Neural crest cell (in vitro differentiated cells): ENCODE measurements around the gene IGF1R. TPM values are rescaled to one million over a fixed set of nuclear protein-coding genes. Genes with fewer than 3 reads are reported as not detected.

Experiments used
- DNase-seq: peaks from one replicate; pipeline ENCODE4 v3.0.0; 2021; ENCODE audit warnings: low read depth, mixed read lengths, low spot score
- H3K27ac Mint-ChIP-seq: one replicate; pipeline ENCODE4 v1.8.0; 2021; ENCODE audit warnings: mild to moderate bottlenecking, mixed read lengths; ENCODE audit not compliant: unreplicated experiment
- H3K27me3 Mint-ChIP-seq: 2 replicates; pipeline ENCODE4 v1.8.0; 2021; ENCODE audit warnings: low read depth, mild to moderate bottlenecking, mixed read lengths
- H3K36me3 Mint-ChIP-seq: 2 replicates; pipeline ENCODE4 v1.8.0; 2021; ENCODE audit warnings: low read depth, mild to moderate bottlenecking, mixed read lengths
- H3K4me1 Mint-ChIP-seq: 2 replicates; pipeline ENCODE4 v1.8.0; 2021; ENCODE audit warnings: mixed read lengths
- H3K4me3 Mint-ChIP-seq: one replicate; pipeline ENCODE4 v1.8.0; 2021; ENCODE audit warnings: mild to moderate bottlenecking, mixed read lengths
- H3K9me3 Mint-ChIP-seq: 2 replicates; pipeline ENCODE4 v1.8.0; 2021; ENCODE audit warnings: mixed read lengths
- CTCF ChIP-seq: fragments of 200-600 bp; sonication (generic); conservative IDR thresholded peaks from 2 replicates; pipeline ENCODE4 v1.5.0; 2021; ENCODE audit warnings: antibody characterized with exemption, mild to moderate bottlenecking
- total RNA-seq: library from RNA; stranded (reverse); gene quantifications from 2 replicates; pipeline ENCODE4 v1.2.1, GENCODE V29; 2021

Gene IGF1R
- total RNA-seq, 1 donor from 2014 or later = 67.6 TPM

- no peak for TF ChIP-seq CTCF
- no peaks in the 10 kb centered on the region for H3K27me3 Mint-ChIP-seq
- no peak overlapping the region for H3K27ac Mint-ChIP-seq
Measured at GRCh38 chr15:98906712-98907083, 258.4 kb downstream of the IGF1R start.

GRCh38 chr15:98907927-98908471, 259.7 kb downstream of the IGF1R start:
- no peak overlapping the region for H3K27ac Mint-ChIP-seq
- H3K9me3 Mint-ChIP-seq = no peaks in the 10 kb centered on the region
- H3K4me3 Mint-ChIP-seq = no peak overlapping the region
- no peak for TF ChIP-seq CTCF
- H3K36me3 Mint-ChIP-seq = peaks cover 8% of the 10 kb centered on the region
- no peaks in the 10 kb centered on the region for H3K27me3 Mint-ChIP-seq
- DNase-seq = no peak
- peaks cover 15% of the 10 kb centered on the region for H3K4me1 Mint-ChIP-seq

More at GRCh38 chr15:98906712-98907083, 258.4 kb downstream of the IGF1R start:
- Mint-ChIP-seq H3K36me3 (peaks cover 2% of the 10 kb centered on the region), H3K4me1 (peaks cover 16% of the 10 kb centered on the region), H3K9me3 (no peaks in the 10 kb centered on the region), H3K4me3 (no peak overlapping the region)
- no peak for DNase-seq

- Mint-ChIP-seq H3K27me3 (no peaks in the 10 kb centered on the region), H3K9me3 (no peaks in the 10 kb centered on the region), H3K36me3 (peaks cover 14% of the 10 kb centered on the region), H3K27ac (no peak overlapping the region), H3K4me3 (no peak overlapping the region), H3K4me1 (no peaks in the 10 kb centered on the region)
- no peak for TF ChIP-seq CTCF
- DNase-seq = no peak
Measured at GRCh38 chr15:98909968-98910885, 261.9 kb downstream of the IGF1R start.

GRCh38 chr15:98914626-98915025, 266.3 kb downstream of the IGF1R start:
- no peak for TF ChIP-seq CTCF
- H3K27me3 Mint-ChIP-seq = no peaks in the 10 kb centered on the region
- H3K27ac Mint-ChIP-seq = no peak overlapping the region
- no peak overlapping the region for H3K4me3 Mint-ChIP-seq
- H3K36me3 Mint-ChIP-seq = peaks cover 34% of the 10 kb centered on the region
- H3K9me3 Mint-ChIP-seq = no peaks in the 10 kb centered on the region
- no peak for DNase-seq
- H3K4me1 Mint-ChIP-seq = no peaks in the 10 kb centered on the region

GRCh38 chr15:98916826-98917225, 268.5 kb downstream of the IGF1R start:
- H3K9me3 Mint-ChIP-seq = no peaks in the 10 kb centered on the region
- H3K27ac Mint-ChIP-seq = no peak overlapping the region
- no peak for TF ChIP-seq CTCF
- H3K4me1 Mint-ChIP-seq = peaks cover 12% of the 10 kb centered on the region
- H3K4me3 Mint-ChIP-seq = no peak overlapping the region
- no peak for DNase-seq
- no peaks in the 10 kb centered on the region for H3K27me3 Mint-ChIP-seq
- peaks cover 36% of the 10 kb centered on the region for H3K36me3 Mint-ChIP-seq
